Measurements from ENCODE around the gene SIPA1L3.

Gene SIPA1L3

GRCh38 chr19:37947778-37948177 lies 40.8 kb downstream of the SIPA1L3 start:
- DNase-seq, result no peak

GRCh38 chr19:37948362-37948761 lies 41.4 kb downstream of the SIPA1L3 start:
- no peak for DNase-seq

GRCh38 chr19:37950471-37951175 lies 43.6 kb downstream of the SIPA1L3 start:
- DNase-seq, result no peak

- no peak for DNase-seq
These were observed 44.8 kb downstream of the SIPA1L3 start for GRCh38 chr19:37951816-37952210.

- DNase-seq, result no peak
These were observed 46.3 kb downstream of the SIPA1L3 start for GRCh38 chr19:37953171-37953917.

- no peak for DNase-seq
These were observed 46.9 kb downstream of the SIPA1L3 start for GRCh38 chr19:37953918-37954303.

GRCh38 chr19:37954421-37954874 lies 47.4 kb downstream of the SIPA1L3 start:
- no peak for DNase-seq

GRCh38 chr19:37955986-37956385 lies 49.0 kb downstream of the SIPA1L3 start:
- no peak for DNase-seq

GRCh38 chr19:37957176-37957575 lies 50.2 kb downstream of the SIPA1L3 start:
- no peak for DNase-seq

GRCh38 chr19:37959665-37960114 lies 52.7 kb downstream of the SIPA1L3 start:
- no peak for DNase-seq

GRCh38 chr19:37961198-37961597 lies 54.2 kb downstream of the SIPA1L3 start:
- DNase-seq, result no peak

GRCh38 chr19:37963190-37963936 lies 56.4 kb downstream of the SIPA1L3 start:
- no peak for DNase-seq

GRCh38 chr19:37964109-37964508 lies 57.1 kb downstream of the SIPA1L3 start:
- DNase-seq, result no peak

- no peak for DNase-seq
These were observed 59.2 kb downstream of the SIPA1L3 start for GRCh38 chr19:37966211-37966661.

- DNase-seq, result no peak
These were observed 59.7 kb downstream of the SIPA1L3 start for GRCh38 chr19:37966662-37967231.

GRCh38 chr19:37969695-37970094 lies 62.7 kb downstream of the SIPA1L3 start:
- no peak for DNase-seq

- DNase-seq, result no peak
These were observed 63.7 kb downstream of the SIPA1L3 start for GRCh38 chr19:37970699-37971098.

- no peak for DNase-seq
These were observed 65.8 kb downstream of the SIPA1L3 start for GRCh38 chr19:37972803-37973202.

- no peak for DNase-seq
These were observed 66.7 kb downstream of the SIPA1L3 start for GRCh38 chr19:37973666-37974065.

GRCh38 chr19:37975071-37975470 lies 68.1 kb downstream of the SIPA1L3 start:
- no peak for DNase-seq

GRCh38 chr19:37975596-37976515 lies 68.8 kb downstream of the SIPA1L3 start:
- no peak for DNase-seq

GRCh38 chr19:37977391-37977790 lies 70.4 kb downstream of the SIPA1L3 start:
- DNase-seq, result no peak
